Spleen (tissue), 7 donors: ENCODE measurements around the gene CPXM2.

Experiments
- POLR2A ChIP-seq, 3 donors: fragments of 450-650 bp; IDR thresholded peaks; one replicate each; pipeline ENCODE4 v1.5.1; 2017; ENCODE audit warnings: antibody characterized with exemption in 3 of 3, mild to moderate bottlenecking in 1 of 3
- TF ChIP-seq, protein P1 (sequence below), 11 experiments: fragments of 200-600 bp in 7 of 11; fragments of 450-650 bp in 4 of 11; sonication (generic) in 4 of 11; IDR thresholded peaks in 8 of 11; conservative IDR thresholded peaks in 3 of 11; 1 replicate in 7 of 11; 2 replicates in 4 of 11; pipeline versions ENCODE4 v1.4.0 to v1.8.0; 2016 to 2021; ENCODE audit warnings: antibody characterized with exemption in 11 of 11, inconsistent platforms in 4 of 11, mild to moderate bottlenecking in 1 of 11
- donor health status: DM: no; HTN: no; CAD: no; lungs with moderate emphysema.
- donor health status: DM: no; HTN: no; CAD: no.
- donor health status: DM: no; HTN: no; CAD: no.

DNA sequence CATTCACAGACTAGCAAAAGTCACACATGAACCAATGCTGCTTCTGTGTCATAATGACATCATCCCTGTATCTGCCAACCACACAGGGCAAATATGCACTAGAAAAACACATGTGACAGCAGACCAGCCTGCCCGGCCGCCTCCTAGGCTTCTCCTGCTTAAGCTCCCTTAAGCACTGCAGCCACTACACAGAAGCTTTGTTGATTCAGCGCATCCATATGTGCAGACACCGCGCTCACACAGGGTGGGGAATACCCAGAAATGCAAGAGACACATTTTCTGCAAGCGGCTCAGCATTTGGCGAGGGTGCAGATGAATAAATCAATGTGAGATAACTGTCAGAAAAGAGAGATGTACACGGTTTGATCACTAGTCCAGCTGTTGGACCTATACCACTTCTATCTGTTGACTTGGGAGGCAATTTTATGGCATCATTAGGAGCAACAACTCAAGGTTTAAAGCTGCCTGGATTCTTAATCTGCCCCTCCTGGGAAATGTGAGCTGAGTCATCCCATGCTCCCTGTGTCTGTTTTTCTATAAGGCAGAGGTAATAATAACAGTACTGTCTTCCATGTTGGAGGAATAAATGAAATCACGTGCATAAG is 33.4 kb downstream of the CPXM2 start:
- TF ChIP-seq, protein P1, sequence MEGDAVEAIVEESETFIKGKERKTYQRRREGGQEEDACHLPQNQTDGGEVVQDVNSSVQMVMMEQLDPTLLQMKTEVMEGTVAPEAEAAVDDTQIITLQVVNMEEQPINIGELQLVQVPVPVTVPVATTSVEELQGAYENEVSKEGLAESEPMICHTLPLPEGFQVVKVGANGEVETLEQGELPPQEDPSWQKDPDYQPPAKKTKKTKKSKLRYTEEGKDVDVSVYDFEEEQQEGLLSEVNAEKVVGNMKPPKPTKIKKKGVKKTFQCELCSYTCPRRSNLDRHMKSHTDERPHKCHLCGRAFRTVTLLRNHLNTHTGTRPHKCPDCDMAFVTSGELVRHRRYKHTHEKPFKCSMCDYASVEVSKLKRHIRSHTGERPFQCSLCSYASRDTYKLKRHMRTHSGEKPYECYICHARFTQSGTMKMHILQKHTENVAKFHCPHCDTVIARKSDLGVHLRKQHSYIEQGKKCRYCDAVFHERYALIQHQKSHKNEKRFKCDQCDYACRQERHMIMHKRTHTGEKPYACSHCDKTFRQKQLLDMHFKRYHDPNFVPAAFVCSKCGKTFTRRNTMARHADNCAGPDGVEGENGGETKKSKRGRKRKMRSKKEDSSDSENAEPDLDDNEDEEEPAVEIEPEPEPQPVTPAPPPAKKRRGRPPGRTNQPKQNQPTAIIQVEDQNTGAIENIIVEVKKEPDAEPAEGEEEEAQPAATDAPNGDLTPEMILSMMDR (IDR thresholded peaks at IDR 0.05 in 8 of 11, conservative IDR thresholded peaks at IDR 0.05 in 3 of 11), result no peak
- TF ChIP-seq POLR2A (IDR thresholded peaks at IDR 0.05), result no peak
